Spleen (tissue), 7 donors: ENCODE measurements around the gene ZNF106.

Experiments
- POLR2A ChIP-seq, 3 donors: fragments of 450-650 bp; IDR thresholded peaks; one replicate each; pipeline ENCODE4 v1.5.1; 2017; ENCODE audit warnings: antibody characterized with exemption in 3 of 3, mild to moderate bottlenecking in 1 of 3
- TF ChIP-seq, protein P1 (sequence below), 11 experiments: fragments of 200-600 bp in 7 of 11; fragments of 450-650 bp in 4 of 11; sonication (generic) in 4 of 11; IDR thresholded peaks in 8 of 11; conservative IDR thresholded peaks in 3 of 11; 1 replicate in 7 of 11; 2 replicates in 4 of 11; pipeline versions ENCODE4 v1.4.0 to v1.8.0; 2016 to 2021; ENCODE audit warnings: antibody characterized with exemption in 11 of 11, inconsistent platforms in 4 of 11, mild to moderate bottlenecking in 1 of 11
- donor health status: DM: no; HTN: no; CAD: no; lungs with moderate emphysema.
- donor health status: DM: no; HTN: no; CAD: no.
- donor health status: DM: no; HTN: no; CAD: no.

DNA sequence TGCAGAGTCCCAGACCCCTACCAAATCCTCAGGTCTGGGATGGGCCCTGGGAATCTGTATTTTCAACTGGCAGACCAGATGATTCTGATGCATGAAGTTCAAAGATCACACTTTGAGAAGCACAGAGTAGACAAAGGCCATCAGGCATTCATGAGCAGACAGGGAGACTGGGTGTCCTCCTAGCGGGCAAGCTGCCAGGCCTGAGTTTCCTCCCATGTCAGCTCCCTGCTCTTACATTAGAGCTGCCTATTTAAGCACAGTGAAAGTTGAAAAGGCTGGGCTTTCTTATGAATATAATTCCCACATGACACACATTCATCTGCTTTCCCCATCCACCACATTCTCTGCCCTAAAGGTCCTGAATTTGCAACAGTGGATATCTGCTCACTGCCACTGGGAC, 117.7 kb downstream of the ZNF106 start:
- TF ChIP-seq, protein P1, sequence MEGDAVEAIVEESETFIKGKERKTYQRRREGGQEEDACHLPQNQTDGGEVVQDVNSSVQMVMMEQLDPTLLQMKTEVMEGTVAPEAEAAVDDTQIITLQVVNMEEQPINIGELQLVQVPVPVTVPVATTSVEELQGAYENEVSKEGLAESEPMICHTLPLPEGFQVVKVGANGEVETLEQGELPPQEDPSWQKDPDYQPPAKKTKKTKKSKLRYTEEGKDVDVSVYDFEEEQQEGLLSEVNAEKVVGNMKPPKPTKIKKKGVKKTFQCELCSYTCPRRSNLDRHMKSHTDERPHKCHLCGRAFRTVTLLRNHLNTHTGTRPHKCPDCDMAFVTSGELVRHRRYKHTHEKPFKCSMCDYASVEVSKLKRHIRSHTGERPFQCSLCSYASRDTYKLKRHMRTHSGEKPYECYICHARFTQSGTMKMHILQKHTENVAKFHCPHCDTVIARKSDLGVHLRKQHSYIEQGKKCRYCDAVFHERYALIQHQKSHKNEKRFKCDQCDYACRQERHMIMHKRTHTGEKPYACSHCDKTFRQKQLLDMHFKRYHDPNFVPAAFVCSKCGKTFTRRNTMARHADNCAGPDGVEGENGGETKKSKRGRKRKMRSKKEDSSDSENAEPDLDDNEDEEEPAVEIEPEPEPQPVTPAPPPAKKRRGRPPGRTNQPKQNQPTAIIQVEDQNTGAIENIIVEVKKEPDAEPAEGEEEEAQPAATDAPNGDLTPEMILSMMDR (IDR thresholded peaks at IDR 0.05 in 8 of 11, conservative IDR thresholded peaks at IDR 0.05 in 3 of 11): no peak
- no peak for TF ChIP-seq POLR2A (IDR thresholded peaks at IDR 0.05)
